GM19324 (cell line): ENCODE measurements around the gene PCYOX1L.

ENCODE experiments used
- ATAC-seq: cut with Tn5 transposase; IDR thresholded peaks from one replicate; pipeline ENCODE4 v1.9.1; 2021; ENCODE audit warnings: mild to moderate bottlenecking, moderate library complexity; ENCODE audit not compliant: unreplicated experiment, low FRiP score

Gene PCYOX1L

DNA sequence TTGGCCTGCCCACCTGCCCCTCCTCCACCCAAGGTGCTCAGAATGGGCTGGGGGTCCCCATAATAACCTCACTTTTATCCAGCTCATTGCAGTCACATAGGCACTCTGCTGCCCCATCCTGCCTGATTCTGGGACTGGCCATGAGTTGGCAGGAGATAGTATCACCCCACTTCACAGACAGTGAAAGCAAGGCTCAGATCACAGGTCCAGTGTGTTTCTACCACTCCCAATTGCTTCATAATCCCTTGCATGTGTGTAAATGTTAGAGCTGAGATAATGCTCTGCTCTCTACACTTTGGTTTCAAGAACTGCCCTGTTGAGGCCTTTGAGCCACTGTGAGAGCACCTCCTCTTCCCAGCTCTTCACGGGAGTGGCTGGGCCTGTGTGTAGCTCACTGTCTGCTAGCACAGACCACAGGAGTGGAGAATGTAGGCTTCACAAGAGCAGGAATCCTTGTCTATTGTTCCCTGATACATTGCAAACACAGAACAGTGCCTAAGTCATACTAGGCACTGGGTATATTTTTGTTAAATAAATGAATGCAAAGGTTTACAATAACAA lies 8.4 kb downstream of the PCYOX1L start:
- no peak for ATAC-seq

DNA sequence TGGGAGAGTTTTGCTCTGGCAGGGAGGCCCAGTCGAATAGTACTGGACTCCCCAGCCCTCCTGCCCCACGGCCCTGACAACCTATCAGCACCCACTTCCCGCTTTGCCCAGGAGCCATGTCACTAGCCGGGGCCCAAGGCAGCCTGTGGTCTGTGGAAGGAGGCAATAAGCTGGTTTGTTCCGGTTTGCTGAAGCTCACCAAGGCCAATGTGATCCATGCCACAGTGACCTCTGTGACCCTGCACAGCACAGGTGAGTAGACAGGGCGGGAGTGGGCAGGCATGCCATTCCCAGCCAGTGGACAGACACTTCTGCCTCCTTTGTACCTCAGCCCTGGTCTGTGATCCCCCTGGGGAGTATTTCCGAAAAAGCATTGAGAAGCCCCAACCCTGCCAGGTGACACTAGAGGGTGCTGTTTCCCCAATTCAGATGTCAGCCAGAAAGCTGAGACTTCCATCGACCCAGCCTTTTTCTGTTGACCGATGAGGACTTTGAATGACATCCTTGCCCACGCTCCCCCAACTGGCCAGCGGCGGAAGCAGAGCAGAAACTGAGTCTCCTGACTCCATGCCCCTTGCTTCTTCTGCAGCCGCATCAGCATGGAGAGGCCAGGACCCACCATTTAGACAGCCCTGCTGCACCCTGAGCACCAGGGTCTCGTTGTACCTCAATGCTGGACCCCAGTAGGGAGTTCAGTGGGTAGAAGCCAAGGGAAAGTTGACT lies 9.6 kb downstream of the PCYOX1L start:
- peak; percentile 60 for ATAC-seq

DNA sequence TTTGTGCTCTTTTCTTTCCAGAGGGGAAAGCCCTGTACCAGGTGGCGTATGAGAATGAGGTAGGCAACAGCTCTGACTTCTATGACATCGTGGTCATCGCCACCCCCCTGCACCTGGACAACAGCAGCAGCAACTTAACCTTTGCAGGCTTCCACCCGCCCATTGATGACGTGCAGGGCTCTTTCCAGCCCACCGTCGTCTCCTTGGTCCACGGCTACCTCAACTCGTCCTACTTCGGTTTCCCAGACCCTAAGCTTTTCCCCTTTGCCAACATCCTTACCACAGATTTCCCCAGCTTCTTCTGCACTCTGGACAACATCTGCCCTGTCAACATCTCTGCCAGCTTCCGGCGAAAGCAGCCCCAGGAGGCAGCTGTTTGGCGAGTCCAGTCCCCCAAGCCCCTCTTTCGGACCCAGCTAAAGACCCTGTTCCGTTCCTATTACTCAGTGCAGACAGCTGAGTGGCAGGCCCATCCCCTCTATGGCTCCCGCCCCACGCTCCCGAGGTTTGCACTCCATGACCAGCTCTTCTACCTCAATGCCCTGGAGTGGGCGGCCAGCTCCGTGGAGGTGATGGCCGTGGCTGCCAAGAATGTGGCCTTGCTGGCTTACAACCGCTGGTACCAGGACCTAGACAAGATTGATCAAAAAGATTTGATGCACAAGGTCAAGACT lies 10.3 kb downstream of the PCYOX1L start:
- no peak for ATAC-seq

DNA sequence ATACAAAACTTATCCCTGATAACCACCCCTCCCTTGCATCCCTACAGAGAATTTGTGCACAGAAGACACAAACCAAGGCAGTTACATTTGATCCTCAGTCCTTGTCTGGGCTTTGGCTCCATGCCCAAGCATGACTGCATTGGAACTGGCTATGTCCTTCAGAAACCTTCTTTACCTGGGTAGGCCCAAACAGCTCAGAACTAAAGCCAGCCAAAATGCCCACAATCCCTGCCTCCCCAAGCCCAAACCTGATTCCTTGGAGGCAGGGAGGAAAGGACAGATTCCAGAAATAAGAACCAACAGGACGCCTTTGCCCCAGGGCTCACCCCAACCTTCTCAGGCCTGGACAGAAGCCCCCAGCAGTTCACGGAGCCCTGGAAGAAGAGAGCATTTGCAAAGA lies 13.0 kb downstream of the PCYOX1L start:
- no peak for ATAC-seq

DNA sequence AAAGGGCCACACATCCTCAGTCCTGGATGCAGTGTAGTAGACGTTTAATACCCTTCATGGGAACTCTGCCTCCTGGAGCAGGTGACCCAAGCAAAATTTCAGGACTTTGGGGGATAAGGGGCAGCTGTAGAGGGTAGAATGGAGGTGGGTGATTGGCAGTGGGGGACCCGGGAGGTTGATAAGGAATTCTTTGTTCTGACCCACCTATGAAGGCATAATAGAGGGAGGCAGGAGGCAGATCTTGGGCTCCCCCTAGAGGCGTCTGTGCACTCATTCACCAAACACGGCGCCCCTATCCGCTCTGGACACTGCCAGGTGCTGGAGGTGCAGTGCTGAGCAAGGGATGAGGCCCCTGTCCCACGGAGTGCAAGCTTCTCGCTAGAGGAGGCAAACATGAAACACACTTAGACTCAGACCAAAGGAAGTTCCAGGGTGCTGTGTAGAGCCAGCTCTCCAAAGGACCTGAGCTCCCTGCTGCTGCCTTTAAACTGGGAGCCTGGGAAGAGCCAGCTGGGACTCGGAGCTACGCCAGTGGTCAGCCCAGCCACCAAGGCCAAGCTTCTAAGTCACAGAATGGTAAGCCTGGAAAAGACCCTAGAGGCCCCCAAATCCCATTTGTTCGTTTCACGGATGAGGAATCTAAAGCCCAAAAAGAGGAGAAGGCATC lies 13.6 kb downstream of the PCYOX1L start:
- no peak for ATAC-seq

DNA sequence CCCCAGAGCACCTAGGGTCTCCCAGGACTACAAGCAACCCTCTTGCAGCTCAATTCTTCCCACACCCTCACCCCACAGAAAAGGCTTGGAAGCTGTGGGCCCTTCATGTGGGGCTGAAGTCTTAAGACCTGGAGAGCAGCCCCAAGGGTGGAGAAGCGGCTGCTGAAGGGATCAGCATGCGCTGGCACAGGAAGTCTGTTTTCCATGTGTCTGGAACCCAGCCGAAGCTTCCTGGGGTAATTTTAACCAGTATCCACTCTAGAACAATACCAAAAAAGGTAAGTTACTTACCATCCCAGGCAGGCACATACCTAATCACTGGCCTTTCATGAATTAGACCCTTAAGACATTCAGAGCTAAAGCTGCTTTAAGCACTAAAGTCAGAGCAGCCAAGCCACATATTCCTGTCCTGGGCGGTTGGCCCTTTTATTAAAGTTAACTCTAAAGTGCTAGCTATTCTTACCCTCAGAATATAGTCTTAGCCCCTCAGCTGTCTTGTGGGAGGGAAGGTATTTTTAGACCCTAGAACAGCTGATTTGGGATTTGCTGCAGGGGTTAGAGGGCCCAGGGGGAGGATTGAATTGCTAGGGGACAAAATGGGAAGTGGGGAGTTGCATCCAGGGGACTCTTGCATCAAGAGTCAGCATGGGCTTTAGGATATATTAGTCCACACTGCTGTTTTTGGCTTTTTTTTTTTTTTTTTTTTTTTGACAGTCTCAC lies 14.4 kb downstream of the PCYOX1L start:
- no peak for ATAC-seq

DNA sequence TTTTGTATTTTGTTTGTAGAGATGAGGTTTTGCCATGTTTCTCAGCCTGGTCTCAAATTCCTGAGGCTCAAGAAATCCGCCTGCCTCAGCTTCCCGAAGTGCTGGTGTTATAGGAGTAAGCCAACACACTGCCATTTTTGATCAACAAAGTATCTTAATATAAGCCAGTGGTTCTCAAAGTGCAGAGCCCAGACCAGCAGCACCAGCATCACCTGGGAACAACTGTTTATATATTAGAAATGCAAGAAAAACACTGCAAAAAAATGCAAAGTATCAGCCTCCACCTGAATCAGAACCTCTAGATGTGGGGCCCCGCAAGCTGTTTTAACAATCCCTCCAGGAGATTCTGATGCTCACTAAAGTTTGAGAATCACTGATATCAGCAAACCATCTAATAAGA lies 15.1 kb downstream of the PCYOX1L start:
- no peak for ATAC-seq

DNA sequence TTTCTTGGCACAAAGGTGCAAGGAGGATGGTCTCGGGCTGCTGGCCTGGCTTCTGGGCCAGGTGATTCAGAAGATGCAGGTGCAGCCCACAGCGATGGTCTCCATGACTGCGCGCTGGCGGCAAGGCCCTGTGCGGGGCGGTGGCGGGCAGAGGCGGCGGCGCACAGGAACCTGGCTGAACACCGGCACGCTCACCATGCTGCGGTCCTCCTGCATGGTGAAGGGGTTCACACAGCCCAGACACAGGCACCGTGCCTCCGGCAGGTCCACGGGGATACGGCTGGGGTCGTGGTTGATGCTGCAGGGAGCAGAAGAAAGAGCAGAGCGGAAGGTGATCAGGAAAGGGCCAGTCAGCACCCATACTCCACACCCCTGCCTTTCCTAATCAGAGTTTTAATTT lies 16.5 kb downstream of the PCYOX1L start:
- no peak for ATAC-seq

DNA sequence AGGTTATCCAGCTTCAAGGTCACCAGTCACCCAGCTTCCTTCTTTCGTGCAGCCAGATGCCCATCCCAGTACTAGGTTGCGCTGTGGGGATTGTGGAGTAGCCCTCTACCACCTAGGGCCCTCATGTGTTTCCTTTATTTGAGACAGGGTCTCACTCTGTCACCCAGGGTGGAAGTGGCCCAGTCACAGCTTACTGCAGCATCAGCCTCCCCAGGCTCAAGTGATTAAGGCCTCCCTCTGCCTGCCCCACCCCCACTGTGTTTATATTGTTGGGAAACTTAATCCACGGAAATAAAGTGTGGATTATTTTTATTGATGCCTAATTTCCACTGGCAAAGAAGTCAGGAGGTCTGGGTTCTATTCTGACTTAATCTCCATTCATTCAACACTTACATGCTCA lies 17.0 kb downstream of the PCYOX1L start:
- no peak for ATAC-seq

DNA sequence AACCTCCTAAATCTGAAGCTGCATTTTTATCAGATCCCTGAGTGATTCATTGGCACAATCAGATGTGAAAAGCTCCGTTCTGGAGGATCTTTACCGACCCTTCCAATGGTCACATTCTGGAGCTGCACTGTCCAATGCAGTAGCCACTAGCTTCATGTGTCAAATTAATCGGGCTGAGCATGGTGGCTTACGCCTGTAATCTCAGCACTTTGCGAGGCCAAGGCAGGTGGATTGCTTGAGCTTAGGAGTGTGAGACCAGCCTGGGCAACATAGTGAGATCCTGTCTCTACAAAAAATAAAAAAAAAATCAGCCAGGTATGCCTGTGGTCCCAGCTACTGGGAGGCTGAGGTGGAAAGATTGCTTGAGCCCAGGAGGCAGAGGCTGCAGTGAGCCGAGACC lies 17.6 kb downstream of the PCYOX1L start:
- no peak for ATAC-seq

DNA sequence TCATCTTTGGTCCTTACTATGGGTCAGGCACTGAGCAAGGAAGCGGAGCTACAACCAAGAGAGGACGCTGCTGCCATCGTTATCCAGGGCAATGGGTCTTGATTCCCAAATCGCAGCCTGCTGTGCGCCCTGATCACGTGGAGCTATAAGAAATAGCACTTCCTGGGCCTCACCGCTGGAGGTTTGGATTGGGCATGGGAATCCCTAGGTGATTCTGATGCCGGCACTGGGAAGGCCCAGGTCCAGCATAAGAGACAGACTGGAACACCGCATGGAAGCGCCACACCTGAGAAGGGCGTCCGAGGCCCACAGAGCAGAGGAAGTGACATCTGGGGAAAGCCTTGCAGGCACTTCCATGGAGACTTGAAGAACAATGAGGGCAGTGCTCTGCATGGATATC lies 18.3 kb downstream of the PCYOX1L start:
- no peak for ATAC-seq

DNA sequence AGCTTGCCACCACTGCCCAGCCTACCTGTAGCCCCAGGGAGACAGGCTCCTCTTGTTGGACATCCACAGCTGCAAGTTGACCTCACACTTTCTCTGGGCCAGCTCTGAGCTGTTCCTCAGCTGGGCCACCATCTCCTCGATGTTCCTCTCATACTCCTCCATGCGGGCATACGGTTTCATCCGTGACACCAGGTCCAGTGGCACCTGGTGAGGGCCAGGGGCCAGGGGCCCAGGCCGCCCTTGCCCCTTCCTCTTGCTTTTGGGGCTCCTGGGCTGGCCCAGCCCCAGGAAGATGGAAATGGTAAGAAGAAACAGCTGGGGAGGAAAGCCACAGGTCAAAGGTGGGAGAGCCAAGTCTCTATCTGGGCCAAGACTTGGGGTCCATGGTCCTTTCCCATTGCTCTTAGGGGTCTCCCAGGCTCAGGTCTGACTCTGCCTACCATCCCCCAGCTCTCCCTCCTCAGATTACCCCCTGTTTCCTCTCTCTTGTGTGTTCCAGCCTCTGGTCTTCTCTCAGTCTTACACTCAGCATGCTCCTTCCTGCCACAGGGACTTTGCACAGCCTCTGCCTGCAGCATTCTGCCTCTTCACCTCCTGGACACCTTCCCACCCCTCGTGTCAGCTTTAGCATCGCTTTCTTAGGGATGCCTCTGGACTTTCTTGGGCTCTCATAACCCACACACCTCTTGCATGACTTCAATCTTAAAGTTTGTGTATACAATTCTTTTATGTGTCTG lies 19.0 kb downstream of the PCYOX1L start:
- no peak for ATAC-seq

DNA sequence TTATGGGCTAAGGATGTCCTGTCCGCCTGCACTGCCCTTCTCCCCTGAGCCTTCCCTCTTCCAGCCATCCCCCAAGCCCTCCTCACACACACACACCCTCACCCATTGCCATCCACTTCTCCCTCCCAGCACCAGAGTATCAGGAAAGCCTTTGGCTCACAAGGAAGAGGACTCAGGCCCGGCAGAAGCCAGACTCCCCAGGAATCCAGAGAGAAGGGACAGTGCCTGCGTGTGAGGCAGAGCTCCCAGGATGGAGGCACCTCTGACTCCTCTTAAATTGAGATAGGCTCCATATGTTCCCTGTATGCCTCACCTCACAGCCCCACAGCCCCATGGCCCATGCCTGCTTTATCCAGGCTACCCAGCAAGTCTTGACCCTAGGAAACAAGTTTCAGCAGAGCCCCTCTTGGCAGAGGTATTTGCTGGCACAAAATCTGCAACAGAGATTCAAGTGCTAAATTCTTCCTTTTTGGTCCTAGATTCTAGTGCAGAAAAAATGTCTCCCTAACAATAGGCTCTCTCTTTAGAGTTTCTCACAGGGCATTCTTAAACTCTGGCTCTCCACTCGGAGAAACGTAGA lies 20.5 kb downstream of the PCYOX1L start:
- ATAC-seq, result no peak

DNA sequence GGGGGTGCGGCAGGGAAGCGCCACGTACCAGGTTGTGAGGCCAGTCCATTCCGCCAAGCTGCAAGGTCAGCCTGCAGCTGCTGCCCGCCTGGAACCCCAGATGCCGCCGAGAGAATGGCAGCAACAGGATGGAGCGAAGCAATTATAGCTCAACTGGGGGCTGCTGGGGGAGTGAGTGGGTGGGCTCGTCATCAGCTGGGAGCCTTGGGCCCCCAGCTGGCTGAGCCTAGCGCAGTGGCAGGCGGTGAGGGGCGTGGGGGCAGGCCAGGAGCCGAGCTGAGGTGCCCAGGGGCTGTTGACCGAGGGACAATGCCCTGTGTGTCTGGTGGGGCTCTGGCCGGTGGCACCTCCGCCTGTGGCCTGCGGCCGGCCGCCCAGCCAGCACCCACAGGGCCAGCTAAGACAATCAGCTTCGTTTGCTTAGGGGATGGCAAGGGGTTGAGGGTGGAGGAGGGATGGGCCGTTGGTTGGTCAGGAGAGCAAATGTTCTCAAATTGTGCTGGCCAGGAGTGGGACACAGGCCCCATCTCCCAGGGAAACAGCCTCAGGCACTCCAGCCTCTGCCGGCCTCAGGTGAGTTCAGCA lies 21.4 kb downstream of the PCYOX1L start, which contains the start of gene IL17B:
TSS of gene IL17B (minus strand) at position 116 of the 585 bp plus-strand sequence. CDS start at position 49, 67 bp downstream.
- ATAC-seq, result no peak

DNA sequence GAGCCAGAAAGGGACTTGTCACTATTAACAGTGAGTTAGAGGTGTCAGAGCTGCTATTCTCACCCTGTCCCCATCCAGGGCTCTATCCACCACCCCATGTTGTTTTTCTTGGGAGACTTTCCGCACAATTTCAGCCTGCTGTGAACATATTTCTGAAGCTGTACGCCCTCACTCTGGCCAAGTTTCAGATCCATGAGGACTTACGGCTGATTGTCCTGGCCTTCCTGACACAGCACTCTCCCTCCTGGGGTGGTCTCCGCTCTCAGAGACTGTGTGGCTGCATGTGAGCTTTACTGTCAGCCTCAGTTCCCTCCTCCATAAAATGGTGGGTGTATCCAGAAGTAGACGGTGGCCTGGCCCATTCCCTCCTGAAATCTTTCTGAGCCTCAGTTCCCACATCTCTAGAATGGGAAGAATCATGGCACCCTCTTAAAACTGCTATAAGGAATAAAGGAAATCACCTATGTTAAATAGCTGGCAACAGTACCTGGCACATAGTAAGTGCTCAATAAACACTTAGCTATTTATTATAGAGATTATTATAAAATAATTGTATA lies 22.1 kb downstream of the PCYOX1L start:
- no peak for ATAC-seq

DNA sequence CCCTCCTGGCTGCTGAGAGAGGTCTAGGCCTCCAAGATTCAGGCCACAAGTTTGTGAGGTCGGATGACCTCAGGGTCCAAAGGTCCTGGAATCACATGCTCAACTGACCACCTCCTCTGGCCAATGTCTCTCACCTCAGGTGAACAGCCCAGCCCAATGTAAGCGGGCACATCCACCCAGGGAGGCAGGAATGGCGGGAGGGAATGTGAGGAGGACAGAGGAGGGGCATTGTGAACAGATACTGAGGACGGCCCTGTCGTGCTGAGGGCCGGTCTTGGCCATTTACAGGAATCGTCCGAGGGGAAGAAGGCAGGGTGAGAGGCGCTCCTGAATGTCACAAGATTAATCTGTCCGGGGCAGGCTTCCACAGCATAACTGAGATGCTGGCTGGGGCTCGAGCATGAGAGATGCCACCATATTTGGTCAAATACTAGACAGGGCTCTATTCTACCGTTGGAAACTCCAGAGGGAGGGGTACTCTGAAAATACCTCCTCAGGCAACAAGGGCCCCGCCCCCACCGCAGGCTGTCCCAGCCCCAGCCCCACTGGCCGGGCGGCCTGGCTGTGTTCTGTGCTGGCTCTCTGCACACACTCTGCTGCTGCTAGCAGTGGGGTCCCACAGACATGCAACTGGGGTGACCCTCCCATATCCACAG lies 22.7 kb downstream of the PCYOX1L start:
- no peak for ATAC-seq

DNA sequence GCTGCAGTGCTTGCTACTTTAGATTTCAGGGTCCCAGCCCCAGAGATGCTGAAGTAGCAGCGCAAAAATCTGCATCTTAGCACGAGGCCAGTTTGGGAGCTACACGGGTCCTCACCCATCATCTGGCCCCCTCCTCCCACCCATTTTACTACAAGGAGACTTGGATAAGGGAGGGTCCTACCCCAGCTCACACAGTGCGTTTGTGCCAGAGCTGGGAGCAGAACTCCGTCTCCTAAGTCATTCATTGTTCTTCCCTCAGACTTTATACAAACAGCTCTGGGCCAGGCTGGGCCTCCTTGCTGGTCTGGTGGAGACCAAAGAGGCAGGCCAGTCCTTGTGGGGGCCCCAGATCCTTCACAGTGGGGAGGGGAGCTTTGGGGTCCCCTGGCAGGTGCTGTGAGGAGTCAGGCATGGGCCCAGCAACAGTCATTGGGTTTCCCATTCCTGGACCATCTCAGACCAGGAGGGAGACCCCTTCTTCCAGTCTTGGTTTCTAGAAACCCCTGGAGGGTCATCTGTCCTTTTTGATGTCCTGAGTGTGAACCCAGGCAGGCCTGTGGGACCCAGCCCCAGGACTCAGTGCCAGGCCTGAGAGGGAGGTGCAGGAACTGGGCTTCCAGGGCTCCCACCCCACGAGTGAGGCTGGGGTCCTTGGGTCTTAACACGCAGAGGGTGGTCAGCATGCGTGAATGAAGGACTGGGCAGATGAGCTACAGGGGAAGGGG lies 23.6 kb downstream of the PCYOX1L start:
- no peak for ATAC-seq

DNA sequence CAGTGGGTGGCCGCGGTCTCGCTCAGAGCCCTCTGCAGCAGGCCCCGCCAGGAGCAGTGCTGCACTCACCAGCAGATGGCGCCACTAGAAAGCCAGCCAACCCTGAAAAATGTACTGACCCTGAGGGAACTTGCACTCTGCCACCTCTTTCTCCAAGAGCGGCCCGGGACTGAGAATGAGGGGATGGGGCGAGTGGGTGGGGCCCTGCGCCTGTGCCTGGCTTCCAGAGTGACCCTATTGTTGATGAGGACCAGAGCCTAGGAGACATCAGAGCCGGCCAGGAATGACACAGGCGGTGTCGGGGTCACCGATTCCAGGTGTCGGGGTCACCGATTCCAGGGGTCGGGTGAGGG lies 24.1 kb downstream of the PCYOX1L start:
- ATAC-seq, result no peak
